Trophoblast cell (in vitro differentiated cells and primary cell): ENCODE data around the gene DNM1.

Source experiments
- DNase-seq, 2 donors: peaks; one replicate each; pipeline ENCODE4 v3.0.0-alpha.2; 2016
- H2AFZ ChIP-seq: 2 replicates; pipeline ENCODE4 v1.6.1; 2013; ENCODE audit warnings: low read length, moderate library complexity, mild to moderate bottlenecking; ENCODE audit not compliant: insufficient read depth, poor library complexity
- H2AK5ac ChIP-seq: 2 replicates; pipeline ENCODE4 v1.6.1; 2013; ENCODE audit warnings: mild to moderate bottlenecking, low read length
- H2BK120ac ChIP-seq: 2 replicates; pipeline ENCODE4 v1.6.1; 2013; ENCODE audit warnings: low read length, mild to moderate bottlenecking, moderate library complexity; ENCODE audit not compliant: insufficient read depth, poor library complexity
- H2BK12ac ChIP-seq: 2 replicates; pipeline ENCODE4 v1.6.1; 2013; ENCODE audit warnings: mild to moderate bottlenecking, low read length, moderate library complexity
- H2BK5ac ChIP-seq: 2 replicates; pipeline ENCODE4 v1.6.1; 2013; ENCODE audit warnings: low read length, low read depth, moderate library complexity, mild to moderate bottlenecking; ENCODE audit not compliant: poor library complexity
- H3K14ac ChIP-seq: 2 replicates; pipeline ENCODE4 v1.6.1; 2013; ENCODE audit warnings: mild to moderate bottlenecking, low read length
- H3K18ac ChIP-seq: 2 replicates; pipeline ENCODE4 v1.6.1; 2013; ENCODE audit warnings: mild to moderate bottlenecking, low read length
- H3K23ac ChIP-seq: 2 replicates; pipeline ENCODE4 v1.6.1; 2013; ENCODE audit warnings: low read length
- H3K27ac ChIP-seq: 2 replicates; pipeline ENCODE4 v1.5.1; 2013; ENCODE audit warnings: low read depth, mild to moderate bottlenecking, inconsistent platforms, low read length, moderate library complexity
- H3K27me3 ChIP-seq: 2 replicates; pipeline ENCODE4 v1.6.1; 2013; ENCODE audit warnings: inconsistent platforms, mild to moderate bottlenecking, low read length, moderate library complexity; ENCODE audit not compliant: insufficient read depth
- H3K36me3 ChIP-seq, 2 experiments: 1 replicate in 1 of 2; 2 replicates in 1 of 2; pipeline ENCODE4 v1.6.1; 2013; ENCODE audit warnings: low read length in 2 of 2, mild to moderate bottlenecking in 2 of 2, moderate library complexity in 1 of 2; ENCODE audit not compliant: insufficient read depth in 2 of 2, control insufficient read depth in 1 of 2
- H3K4ac ChIP-seq: 2 replicates; pipeline ENCODE4 v1.6.1; 2013; ENCODE audit warnings: low read depth, mild to moderate bottlenecking, low read length, moderate library complexity
- H3K4me1 ChIP-seq, 2 experiments: 1 replicate in 1 of 2; 2 replicates in 1 of 2; pipeline ENCODE4 v1.6.1; 2013; ENCODE audit warnings: low read length in 2 of 2, mild to moderate bottlenecking in 2 of 2, moderate library complexity in 1 of 2; ENCODE audit not compliant: insufficient read depth in 2 of 2, control insufficient read depth in 1 of 2
- H3K4me2 ChIP-seq: 2 replicates; pipeline ENCODE4 v1.6.1; 2013; ENCODE audit warnings: inconsistent platforms, mild to moderate bottlenecking, low read length, moderate library complexity
- H3K4me3 ChIP-seq: 2 replicates; pipeline ENCODE4 v1.5.1; 2013; ENCODE audit warnings: mild to moderate bottlenecking, low read depth, low read length, inconsistent platforms
- H3K79me1 ChIP-seq: one replicate; pipeline ENCODE4 v1.6.1; 2013; ENCODE audit warnings: low read length
- H3K79me2 ChIP-seq: 2 replicates; pipeline ENCODE4 v1.6.1; 2013; ENCODE audit warnings: low read length, mild to moderate bottlenecking; ENCODE audit not compliant: control insufficient read depth, insufficient read depth, poor library complexity
- H3K9ac ChIP-seq: 2 replicates; pipeline ENCODE4 v1.6.1; 2013; ENCODE audit warnings: mild to moderate bottlenecking, low read length
- H3K9me3 ChIP-seq: 2 replicates; pipeline ENCODE4 v1.6.1; 2013; ENCODE audit warnings: low read depth, mild to moderate bottlenecking, control low read depth, inconsistent platforms, low read length; ENCODE audit not compliant: insufficient read depth
- H4K12ac ChIP-seq: 2 replicates; pipeline ENCODE4 v1.6.1; 2013; ENCODE audit warnings: low read depth, mild to moderate bottlenecking, low read length, moderate library complexity
- H4K8ac ChIP-seq: 2 replicates; pipeline ENCODE4 v1.6.1; 2013; ENCODE audit warnings: low read depth, mild to moderate bottlenecking, low read length, moderate library complexity
- H4K91ac ChIP-seq: one replicate; pipeline ENCODE4 v1.6.1; 2013; ENCODE audit warnings: low read depth, mild to moderate bottlenecking, low read length, moderate library complexity
- WGBS: extraction: QIAGEN DNeasy Blood & Tissue Kit; methylation state at CpG from one replicate; pipeline ENCODE4 v1.1.7; 2013; ENCODE audit warnings: missing lambda C conversion rate; ENCODE audit not compliant: insufficient read length, insufficient coverage; ENCODE audit errors: extremely low coverage; 5-methylcytosine and 5-hydroxymethylcytosine counted together

The DNM1 gene

GRCh38 chr9:128208386-128208785 is 5.2 kb downstream of the DNM1 start:
- H2BK120ac ChIP-seq = no peak overlapping the region
- peaks cover 8% of the 10 kb centered on the region for H3K27me3 ChIP-seq
- no peak overlapping the region for H3K4ac ChIP-seq
- no peaks in the 10 kb centered on the region for H3K9me3 ChIP-seq
- no peak overlapping the region for H2BK5ac ChIP-seq
- WGBS = no CpG with 5 or more reads among the region's 7 CpGs
- no peak overlapping the region for H3K18ac ChIP-seq
- H3K79me2 ChIP-seq = peaks cover under 1% of the 10 kb centered on the region
- no peak overlapping the region for H2AK5ac ChIP-seq
- peaks cover 6 to 8% of the 10 kb centered on the region in 2 experiments for H3K4me1 ChIP-seq
- no peaks in the 10 kb centered on the region for H3K36me3 ChIP-seq
- H3K4me3 ChIP-seq = no peak overlapping the region
- H4K12ac ChIP-seq = no peak overlapping the region
- no peak overlapping the region for H3K27ac ChIP-seq
- peaks cover 5% of the 10 kb centered on the region for H3K79me1 ChIP-seq
- no peak overlapping the region for H4K8ac ChIP-seq
- H3K23ac ChIP-seq = no peak overlapping the region
- H3K9ac ChIP-seq = no peak overlapping the region
- no peak for DNase-seq
- H3K4me2 ChIP-seq = no peak overlapping the region
- H3K14ac ChIP-seq = no peak overlapping the region
- H2BK12ac ChIP-seq = no peak overlapping the region
- no peak overlapping the region for H4K91ac ChIP-seq
- no peak overlapping the region for H2AFZ ChIP-seq

DNA sequence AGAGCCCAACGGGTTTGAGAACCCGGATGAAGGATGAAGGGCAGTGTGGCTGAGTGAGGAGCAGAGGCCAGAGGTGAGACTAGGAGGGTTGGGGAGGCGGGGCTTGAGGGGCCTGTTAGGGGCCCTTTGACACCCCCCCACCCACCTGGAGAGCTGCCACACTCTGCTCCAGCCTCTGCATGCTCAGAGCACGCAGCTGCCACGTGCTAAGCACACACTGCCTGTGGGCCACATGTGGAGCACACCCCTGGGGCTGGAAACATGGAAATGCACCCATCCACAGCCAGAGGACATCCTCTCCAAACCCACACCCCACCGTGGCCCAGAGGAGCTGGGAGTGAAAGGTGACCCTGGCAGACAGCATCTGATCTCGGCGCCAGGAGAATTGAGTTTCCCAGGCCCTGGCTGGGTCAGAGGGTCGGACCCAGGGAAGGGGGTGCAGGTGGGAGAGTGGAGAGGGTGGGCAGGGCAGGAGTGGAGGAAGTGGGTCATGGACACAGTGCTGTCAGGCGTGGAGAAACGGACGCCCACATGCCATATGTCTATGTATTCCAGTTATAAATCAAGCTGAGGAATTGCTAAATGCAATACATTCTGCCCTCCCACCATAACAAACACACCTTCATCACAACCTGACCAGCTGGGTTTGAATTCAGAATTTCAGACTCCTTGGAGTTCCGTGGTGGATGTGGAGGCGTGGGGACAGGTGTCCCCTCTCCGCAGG is 5.9 kb downstream of the DNM1 start:
- Histone ChIP-seq H3K27ac (no peak overlapping the region), H2BK120ac (no peak overlapping the region), H3K14ac (no peak overlapping the region), H3K36me3 (no peaks in the 10 kb centered on the region), H3K79me1 (peaks cover under 1% of the 10 kb centered on the region), H3K18ac (no peak overlapping the region), H2AK5ac (no peak overlapping the region), H3K79me2 (no peaks in the 10 kb centered on the region), H3K4me3 (no peak overlapping the region), H3K27me3 (peaks cover 5% of the 10 kb centered on the region), H3K9me3 (no peaks in the 10 kb centered on the region), H4K91ac (no peak overlapping the region), H4K8ac (no peak overlapping the region), H2BK5ac (no peak overlapping the region), H2AFZ (no peak overlapping the region), H3K4ac (no peak overlapping the region), H3K4me1 (peaks cover 3% of the 10 kb centered on the region in 2 experiments), H3K23ac (no peak overlapping the region), H3K4me2 (no peak overlapping the region), H3K9ac (no peak overlapping the region), H2BK12ac (no peak overlapping the region), H4K12ac (no peak overlapping the region)
- no CpG with 5 or more reads among the region's 15 CpGs for WGBS
- no peak for DNase-seq

DNA sequence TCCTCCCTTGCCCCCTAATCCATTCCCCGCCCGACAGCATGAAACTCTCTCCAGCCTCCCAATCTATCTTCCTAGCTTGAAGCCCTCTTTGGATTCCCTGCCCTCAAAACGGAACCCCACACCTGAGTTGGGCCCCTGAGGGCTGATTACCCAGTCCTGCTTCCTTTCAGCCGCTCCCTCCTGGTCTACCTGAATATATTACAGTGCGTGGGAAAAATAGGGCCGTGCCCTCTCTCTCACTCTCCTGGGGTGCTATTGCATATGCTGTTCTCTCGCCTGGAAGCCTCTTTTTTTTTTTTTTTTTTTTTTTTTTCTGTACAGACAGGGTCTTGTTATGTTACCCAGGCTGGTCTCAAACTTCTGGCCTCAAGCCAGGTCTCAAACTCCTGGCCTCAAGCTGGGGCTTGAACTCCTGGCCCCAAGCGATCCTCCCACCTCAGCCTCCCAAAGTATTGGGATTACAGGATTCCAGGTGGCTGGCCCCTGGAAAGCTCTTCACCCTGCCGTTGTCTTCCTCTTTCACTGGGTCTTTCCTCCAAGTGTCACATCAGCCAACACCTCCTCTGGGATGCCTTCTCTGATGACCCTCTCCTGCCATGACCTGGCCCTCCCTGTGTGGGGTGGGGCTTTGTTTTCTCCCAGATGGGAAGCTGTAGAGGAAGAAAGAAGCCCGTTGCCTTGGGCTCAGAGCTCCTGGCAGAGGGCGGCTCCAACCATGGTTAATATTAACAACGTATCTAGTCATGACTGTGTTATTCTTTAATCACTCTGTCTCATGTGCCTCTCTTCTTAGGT is 8.2 kb downstream of the DNM1 start:
- no peak overlapping the region for H3K23ac ChIP-seq
- no peak for DNase-seq
- no CpG with 5 or more reads among the region's 12 CpGs for WGBS
- H4K91ac ChIP-seq = no peak overlapping the region
- no peak overlapping the region for H3K4me2 ChIP-seq
- no peaks in the 10 kb centered on the region for H3K36me3 ChIP-seq
- H3K4me1 ChIP-seq = peaks cover 7 to 9% of the 10 kb centered on the region in 2 experiments
- H3K9ac ChIP-seq = no peak overlapping the region
- no peaks in the 10 kb centered on the region for H3K27me3 ChIP-seq
- no peak overlapping the region for H3K4ac ChIP-seq
- H4K8ac ChIP-seq = no peak overlapping the region
- no peaks in the 10 kb centered on the region for H3K79me2 ChIP-seq
- no peak overlapping the region for H2BK120ac ChIP-seq
- no peak overlapping the region for H2AFZ ChIP-seq
- no peak overlapping the region for H3K4me3 ChIP-seq
- no peak overlapping the region for H2BK12ac ChIP-seq
- H3K9me3 ChIP-seq = no peaks in the 10 kb centered on the region
- H3K18ac ChIP-seq = no peak overlapping the region
- H4K12ac ChIP-seq = no peak overlapping the region
- H2BK5ac ChIP-seq = no peak overlapping the region
- H3K14ac ChIP-seq = no peak overlapping the region
- no peak overlapping the region for H2AK5ac ChIP-seq
- H3K27ac ChIP-seq = no peak overlapping the region
- peaks cover 6% of the 10 kb centered on the region for H3K79me1 ChIP-seq

DNA sequence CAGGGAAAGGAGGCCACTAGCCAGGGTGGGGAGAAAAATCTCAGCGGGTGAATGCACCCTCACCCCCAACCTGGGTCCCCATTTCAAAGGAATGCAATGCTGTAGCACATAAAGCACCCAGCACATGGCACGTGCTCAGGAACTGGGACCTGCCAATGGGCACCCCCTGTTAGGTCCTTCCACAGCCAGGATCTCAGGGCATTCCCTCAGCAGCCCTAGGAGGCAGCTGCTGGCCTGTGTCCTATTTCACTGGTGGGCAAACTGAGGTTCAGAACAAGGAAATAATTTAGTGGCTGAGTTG is 8.8 kb downstream of the DNM1 start:
- Histone ChIP-seq H3K79me2 (no peaks in the 10 kb centered on the region), H3K23ac (no peak overlapping the region), H3K4me2 (no peak overlapping the region), H3K4me1 (peaks cover 7 to 9% of the 10 kb centered on the region in 2 experiments), H3K18ac (no peak overlapping the region), H4K12ac (no peak overlapping the region), H3K79me1 (peaks cover 6% of the 10 kb centered on the region), H3K9me3 (no peaks in the 10 kb centered on the region), H2AK5ac (no peak overlapping the region), H2BK12ac (no peak overlapping the region), H3K4me3 (no peak overlapping the region), H3K9ac (no peak overlapping the region), H3K36me3 (no peaks in the 10 kb centered on the region), H2BK5ac (no peak overlapping the region), H3K27me3 (no peaks in the 10 kb centered on the region), H3K27ac (no peak overlapping the region), H2AFZ (no peak overlapping the region), H4K8ac (no peak overlapping the region), H3K4ac (no peak overlapping the region), H2BK120ac (no peak overlapping the region), H3K14ac (no peak overlapping the region), H4K91ac (no peak overlapping the region)
- no peak for DNase-seq
- no CpG with 5 or more reads among the region's 2 CpGs for WGBS
